ENCODE results near the gene KDSR. TPM values are rescaled to one million over a fixed set of nuclear protein-coding genes. Genes with fewer than 3 reads are reported as not detected.

The KDSR gene
- polyA plus RNA-seq, 3 donors = 9.6 to 38.5 (median 29.9) TPM

GRCh38 chr18:63376538-63376937 lies 9.5 kb upstream of the KDSR start:
- Histone ChIP-seq H3K36me3 (replicated peaks in 1 of 2; ENCODE audit: control insufficient read depth in 1 of 2, insufficient read depth in 2 of 2, low read length in 2 of 2) (no peaks in the 10 kb centered on the region), H3K27me3 (ENCODE audit: control insufficient read depth in 2 of 2, insufficient read depth in 2 of 2, low read length in 2 of 2) (no peaks in the 10 kb centered on the region), H2AFZ (ENCODE audit: insufficient read depth, low read depth, low read length, poor library complexity, severe bottlenecking) (no peak overlapping the region), H3K27ac (ENCODE audit: low read depth in 1 of 2, low read length in 2 of 2) (no peak overlapping the region), H3K4me1 (ENCODE audit: control insufficient read depth in 1 of 2, insufficient read depth in 2 of 2, low read length in 2 of 2) (peaks cover 11 to 15% of the 10 kb centered on the region in 2 donors), H3K4me3 (replicated peaks in 1 of 3; ENCODE audit: low read depth in 2 of 3, low read length in 3 of 3) (peak overlapping the region in 1 of 3 experiments; percentile 12), H3K4me2 (replicated peaks; ENCODE audit: extremely low read depth, low read length, poor library complexity, severe bottlenecking) (no peak overlapping the region), H3K9me3 (replicated peaks in 1 of 2; ENCODE audit: control insufficient read depth in 1 of 2, insufficient read depth in 1 of 2, low read length in 2 of 2) (peaks cover 0 to 3% of the 10 kb centered on the region in 2 donors), H3K9ac (ENCODE audit: insufficient read depth, low read length, poor library complexity, severe bottlenecking) (no peak overlapping the region), H4K20me1 (ENCODE audit: insufficient read depth, low read length) (no peaks in the 10 kb centered on the region), H3K79me2 (ENCODE audit: insufficient read depth, low read length) (no peaks in the 10 kb centered on the region)
- Mint-ChIP-seq H3K9me3 (peaks cover 0 to 9% (median 5%) of the 10 kb centered on the region in 7 donors), H3K4me1 (peaks cover 24% of the 10 kb centered on the region), H3K27ac (no peak overlapping the region), H3K36me3 (no peaks in the 10 kb centered on the region), H3K27me3 (ENCODE audit: low read depth in 3 of 3) (peaks cover 2 to 8% (median 7%) of the 10 kb centered on the region in 3 donors), H3K4me3 (no peak overlapping the region)
- intact Hi-C loops (cut with micrococcal nuclease) = no loop called here
- no CpG with 5 or more reads among the region's 2 CpGs for WGBS (ENCODE audit: insufficient coverage)
- TF ChIP-seq CTCF (IDR thresholded peaks at IDR 0.05) = no peak
- peak in 1 of 3 donors; percentile 11 for DNase-seq

GRCh38 chr18:63374540-63374939 lies 7.5 kb upstream of the KDSR start:
- no peak overlapping the region for H2AFZ ChIP-seq (ENCODE audit: insufficient read depth, low read depth, low read length, poor library complexity, severe bottlenecking)
- no peak for DNase-seq
- H3K4me3 ChIP-seq (replicated peaks in 1 of 3; ENCODE audit: low read depth in 2 of 3, low read length in 3 of 3) = no peak overlapping the region
- Mint-ChIP-seq H3K4me1 (peaks cover 24% of the 10 kb centered on the region), H3K27ac (no peak overlapping the region), H3K27me3 (ENCODE audit: low read depth in 3 of 3) (peaks cover 0 to 2% (median 0%) of the 10 kb centered on the region in 3 donors), H3K9me3 (peaks cover under 1 to 10% (median 4%) of the 10 kb centered on the region in 7 donors), H3K36me3 (peaks cover 0 to 3% of the 10 kb centered on the region in 2 donors), H3K4me3 (no peak overlapping the region)
- H3K4me1 ChIP-seq (ENCODE audit: control insufficient read depth in 1 of 2, insufficient read depth in 2 of 2, low read length in 2 of 2) = peaks cover 11 to 15% of the 10 kb centered on the region in 2 donors
- no CpG with 5 or more reads among the region's 1 CpG for WGBS (ENCODE audit: insufficient coverage)
- no peaks in the 10 kb centered on the region for H3K36me3 ChIP-seq (replicated peaks in 1 of 2; ENCODE audit: control insufficient read depth in 1 of 2, insufficient read depth in 2 of 2, low read length in 2 of 2)
- H3K4me2 ChIP-seq (replicated peaks; ENCODE audit: extremely low read depth, low read length, poor library complexity, severe bottlenecking) = no peak overlapping the region
- intact Hi-C loops (cut with micrococcal nuclease) = no loop called here
- TF ChIP-seq CTCF (IDR thresholded peaks at IDR 0.05) = no peak
- no peak overlapping the region for H3K9ac ChIP-seq (ENCODE audit: insufficient read depth, low read length, poor library complexity, severe bottlenecking)
- no peak overlapping the region for H3K27ac ChIP-seq (ENCODE audit: low read depth in 1 of 2, low read length in 2 of 2)
- H3K9me3 ChIP-seq (replicated peaks in 1 of 2; ENCODE audit: control insufficient read depth in 1 of 2, insufficient read depth in 1 of 2, low read length in 2 of 2) = peaks cover 0 to 3% of the 10 kb centered on the region in 2 donors
- no peaks in the 10 kb centered on the region for H4K20me1 ChIP-seq (ENCODE audit: insufficient read depth, low read length)
- no peaks in the 10 kb centered on the region for H3K79me2 ChIP-seq (ENCODE audit: insufficient read depth, low read length)
- H3K27me3 ChIP-seq (ENCODE audit: control insufficient read depth in 2 of 2, insufficient read depth in 2 of 2, low read length in 2 of 2) = no peaks in the 10 kb centered on the region

Data from CD14-positive monocyte (primary cell).